Stimulated activated CD8-positive, alpha-beta memory T cell treated with anti-CD3 and anti-CD28 coated beads, Interleukin-4, amount 100 ng/mL, for 24 hours (primary cell): ENCODE data around the gene RIPOR2.
"Not testable (repeated sequence)": the region's sequence is repeated elsewhere in the genome, so short reads cannot be mapped to it uniquely, and the experiment has no call there.

Experiments used
- DNase-seq: peaks from one replicate; pipeline ENCODE4 v3.0.0-alpha.2; 2020; ENCODE audit warnings: low read depth

The RIPOR2 gene

DNA sequence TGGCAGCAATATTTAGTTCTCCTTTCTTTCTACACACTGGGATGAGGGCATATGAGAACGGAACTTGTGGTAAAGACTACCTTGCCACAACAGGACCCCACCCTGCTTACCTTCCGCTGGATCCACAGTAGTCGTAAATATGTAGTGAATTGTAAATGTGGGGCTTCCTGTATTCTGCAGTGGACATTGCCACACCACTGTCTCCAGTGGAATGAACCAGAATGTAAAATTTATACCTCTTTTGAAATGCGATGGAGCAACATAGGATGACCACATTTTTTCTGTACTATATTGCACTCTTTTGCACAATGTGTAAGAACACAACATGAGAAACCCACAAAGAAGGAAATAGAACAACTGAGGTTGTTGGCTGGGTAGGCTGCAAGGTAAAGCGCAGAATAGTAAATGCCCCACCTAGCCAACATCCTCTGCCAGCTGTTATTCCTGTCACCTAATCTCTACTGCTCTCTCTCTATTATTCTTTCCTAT is 16.1 kb upstream of the RIPOR2 start:
- no peak for DNase-seq

DNA sequence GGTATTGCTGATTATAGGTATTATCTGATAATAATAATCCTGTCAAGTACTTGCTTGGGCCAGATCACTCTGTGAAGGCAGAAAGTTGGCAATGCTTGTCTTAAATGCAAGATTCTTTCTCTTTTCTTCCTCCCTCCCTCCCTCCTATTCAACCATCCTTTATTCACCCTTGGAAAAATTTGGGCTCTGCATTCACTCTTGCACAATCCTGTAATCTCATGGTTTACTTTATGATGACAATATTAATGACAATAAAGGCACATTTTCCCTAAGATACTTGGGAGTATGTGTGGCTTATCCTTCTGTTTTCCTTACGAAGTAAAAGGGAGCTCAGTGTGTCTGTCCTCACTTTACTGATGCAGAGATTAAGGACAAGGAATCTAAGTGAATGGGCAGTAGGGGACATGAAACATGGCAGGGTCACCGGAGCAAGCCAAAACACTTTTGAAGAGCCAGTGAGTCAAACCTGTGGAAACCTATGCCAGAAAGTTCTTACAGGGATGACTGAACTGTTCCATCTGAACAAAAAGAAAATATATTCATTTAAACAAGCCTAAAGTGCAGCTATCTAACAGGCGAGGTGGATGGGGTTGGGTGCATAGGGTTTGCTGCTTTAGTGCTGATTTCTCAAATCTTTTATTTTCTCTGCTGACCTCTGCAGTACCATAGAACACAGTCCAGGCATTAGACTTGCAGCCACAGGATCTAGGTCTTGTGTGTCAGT is 14.6 kb upstream of the RIPOR2 start:
- DNase-seq, result no peak

GRCh38 chr6:24949020-24949569 is 13.3 kb upstream of the RIPOR2 start:
- DNase-seq, result no peak

GRCh38 chr6:24948261-24948660 is 12.5 kb upstream of the RIPOR2 start:
- DNase-seq, result not testable (repeated sequence)

GRCh38 chr6:24947636-24948035 is 11.9 kb upstream of the RIPOR2 start:
- DNase-seq, result no peak

DNA sequence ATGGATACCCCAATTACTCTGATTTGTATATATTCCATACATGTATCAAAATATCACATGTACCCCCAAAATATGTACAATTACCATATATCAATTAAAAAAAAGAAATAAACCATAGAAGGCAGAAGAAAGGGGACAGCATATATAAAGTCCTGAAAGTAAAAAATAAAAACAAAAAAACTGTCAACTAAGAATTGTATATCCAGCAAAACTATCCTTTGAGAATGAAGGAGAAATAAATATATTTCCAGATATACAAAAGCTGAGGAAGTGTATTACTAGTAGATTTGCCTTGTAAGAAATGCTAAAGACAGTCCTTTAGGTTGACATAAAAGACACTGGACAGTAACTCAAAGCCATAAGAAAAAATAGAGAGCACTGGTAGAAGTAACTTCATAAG is 9.3 kb upstream of the RIPOR2 start:
- DNase-seq, result no peak

DNA sequence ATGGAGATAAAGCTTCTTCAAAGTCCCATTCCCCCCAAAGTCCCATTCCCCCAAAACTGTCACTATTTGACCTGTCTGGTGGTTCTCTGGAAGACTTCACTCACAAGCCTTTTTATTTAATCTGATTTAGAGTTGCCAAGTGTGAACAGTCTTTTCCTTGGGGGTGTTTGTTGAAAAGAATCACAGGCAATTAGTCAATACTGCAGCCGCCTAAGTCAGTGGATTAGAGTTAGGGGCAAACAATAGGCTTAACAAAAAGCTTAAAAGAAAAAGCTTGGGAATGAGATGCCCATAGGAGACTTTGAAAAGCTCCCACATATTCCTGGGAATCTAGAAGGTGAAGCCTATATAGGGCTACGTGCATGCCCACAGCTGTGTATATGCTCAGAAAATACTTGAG is 8.0 kb upstream of the RIPOR2 start:
- no peak for DNase-seq

- no peak for DNase-seq
Measured at GRCh38 chr6:24940311-24940917, 4.7 kb upstream of the RIPOR2 start.

DNA sequence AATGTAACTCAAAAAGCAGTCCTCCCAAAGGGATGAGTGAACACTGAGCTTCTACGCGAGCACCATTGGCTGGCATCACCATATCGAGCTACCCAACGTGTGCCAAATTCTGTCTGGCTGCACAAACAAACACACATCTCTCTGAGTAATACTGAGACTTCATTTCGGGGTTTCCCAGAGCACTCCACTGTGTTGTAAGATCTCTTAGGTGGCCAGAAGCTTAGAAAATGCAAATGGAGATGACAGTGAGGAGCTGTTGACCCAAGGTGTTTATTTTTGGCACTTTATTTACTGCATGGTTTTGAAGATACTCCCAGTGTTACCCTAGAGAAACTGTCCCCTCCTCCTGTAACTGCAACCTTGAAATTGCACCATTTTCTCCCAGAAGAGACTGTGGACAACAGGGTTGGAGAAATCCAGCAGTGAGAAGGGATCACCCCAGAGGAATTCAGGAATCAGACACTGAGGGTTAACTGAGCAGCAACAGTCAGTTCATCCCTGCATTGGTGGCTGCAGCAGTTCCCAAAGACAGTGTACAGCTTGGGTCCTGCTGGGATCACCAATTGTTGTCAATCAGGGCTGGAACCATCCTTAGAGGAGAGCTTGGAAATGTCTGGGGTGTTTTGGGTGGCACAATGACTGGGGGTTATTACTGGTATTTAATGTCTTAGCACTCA is 1.0 kb upstream of the RIPOR2 start:
- no peak for DNase-seq

DNA sequence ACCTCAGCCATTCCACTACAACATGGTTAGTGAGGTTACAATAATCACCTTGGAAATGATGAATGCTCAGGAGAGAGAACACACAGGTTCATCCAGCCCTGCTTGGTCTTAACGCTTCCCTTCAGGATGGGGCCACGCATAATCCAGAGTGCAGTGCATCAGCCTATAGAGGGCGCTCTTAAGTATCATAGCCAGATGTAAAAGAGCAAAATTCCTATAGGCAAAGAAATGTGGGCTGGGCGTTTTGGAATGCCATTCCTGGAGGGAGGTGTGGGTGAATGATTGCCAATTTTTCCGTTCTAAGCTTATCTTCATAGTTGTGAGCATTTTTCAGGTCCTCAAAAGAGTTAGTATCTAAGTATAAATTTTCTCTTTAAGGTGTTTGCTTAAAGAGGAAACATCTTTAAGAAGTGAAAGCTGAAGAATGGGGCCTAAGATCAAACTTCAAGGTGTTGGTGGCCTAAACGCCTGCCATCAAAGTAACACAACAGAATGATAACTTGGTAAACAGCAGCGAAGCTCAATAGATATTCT is 1.8 kb downstream of the RIPOR2 start:
- DNase-seq, result no peak

DNA sequence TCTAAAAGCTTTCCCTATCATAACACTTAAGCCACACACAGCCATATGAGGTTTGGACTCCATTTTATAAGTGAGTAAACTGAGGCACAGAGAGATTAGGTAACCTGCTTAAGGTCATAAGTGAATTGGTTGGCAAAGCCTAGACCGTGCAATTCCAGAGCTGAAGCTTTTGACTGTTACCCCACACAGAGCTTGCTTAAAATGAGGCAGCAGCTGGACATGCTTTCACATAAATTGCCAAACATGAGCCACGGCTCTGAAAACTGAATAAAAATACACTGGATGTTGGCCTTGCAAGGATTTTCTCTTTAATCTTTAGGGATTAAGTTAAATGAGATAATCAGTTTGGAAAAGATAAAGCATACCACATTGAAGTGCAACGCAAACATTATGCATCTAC is 2.5 kb downstream of the RIPOR2 start:
- no peak for DNase-seq

DNA sequence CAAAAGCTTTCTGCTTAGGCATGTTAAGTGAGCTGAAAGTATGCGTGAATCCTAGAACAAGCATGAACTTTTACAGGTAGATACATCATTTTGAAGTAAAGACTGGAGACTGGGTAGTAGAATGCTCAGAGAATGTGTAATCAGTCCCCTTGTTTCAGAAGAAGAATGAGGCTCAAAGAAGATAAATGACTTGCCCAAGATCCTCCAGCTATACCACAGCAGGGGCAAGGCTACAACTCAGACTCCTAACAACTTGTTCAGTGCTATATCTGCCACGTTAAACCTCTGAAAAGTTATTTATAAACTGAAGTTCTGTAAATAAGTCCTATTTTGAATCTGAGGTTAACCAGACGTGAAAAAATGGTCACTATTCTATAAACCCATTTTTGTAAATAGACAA is 2.9 kb downstream of the RIPOR2 start:
- no peak for DNase-seq

DNA sequence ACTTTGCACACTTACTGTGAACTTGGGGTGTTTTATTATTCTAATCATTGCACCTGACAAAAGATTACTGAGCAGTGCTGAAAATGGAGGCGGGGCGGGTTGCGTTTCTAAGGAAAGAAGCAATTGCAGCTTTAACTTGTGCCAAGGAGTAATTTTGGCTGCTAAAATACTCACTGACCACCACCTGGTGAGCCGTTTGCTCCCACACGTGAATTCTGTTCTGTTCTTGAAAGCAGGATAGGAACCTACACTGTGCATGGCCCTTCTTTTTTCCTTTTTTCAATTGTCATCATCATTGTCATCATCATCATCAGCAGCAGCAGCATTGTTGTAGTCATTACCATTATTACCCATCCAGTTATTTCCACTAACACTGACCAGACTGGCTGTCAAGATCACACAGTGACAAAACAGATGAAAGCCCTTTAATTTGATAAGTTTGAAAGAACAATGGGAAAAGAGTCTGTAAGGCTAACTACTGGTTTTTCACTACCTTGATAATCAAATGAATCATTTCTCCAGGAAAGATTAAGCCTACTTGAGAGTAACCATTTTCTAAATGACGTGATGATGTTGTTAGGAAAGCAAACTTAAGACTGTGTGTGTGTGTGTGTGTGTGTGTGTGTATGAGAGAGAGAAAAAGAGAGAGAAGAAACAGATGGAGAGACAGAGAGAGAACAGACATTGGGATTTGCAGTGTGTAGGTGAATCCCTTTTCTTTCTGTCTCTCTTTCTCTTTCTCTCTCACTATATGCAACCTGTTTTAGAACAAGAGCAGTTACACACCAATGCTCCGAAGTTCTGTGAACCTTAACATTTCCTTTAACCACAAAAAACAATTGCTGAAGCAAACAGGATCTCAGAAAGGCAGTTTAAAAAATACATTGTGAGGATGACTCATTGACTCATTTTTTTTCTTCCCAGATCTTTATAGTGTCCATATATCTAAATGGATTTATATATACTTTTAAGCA is 3.8 kb downstream of the RIPOR2 start:
- DNase-seq, result no peak

DNA sequence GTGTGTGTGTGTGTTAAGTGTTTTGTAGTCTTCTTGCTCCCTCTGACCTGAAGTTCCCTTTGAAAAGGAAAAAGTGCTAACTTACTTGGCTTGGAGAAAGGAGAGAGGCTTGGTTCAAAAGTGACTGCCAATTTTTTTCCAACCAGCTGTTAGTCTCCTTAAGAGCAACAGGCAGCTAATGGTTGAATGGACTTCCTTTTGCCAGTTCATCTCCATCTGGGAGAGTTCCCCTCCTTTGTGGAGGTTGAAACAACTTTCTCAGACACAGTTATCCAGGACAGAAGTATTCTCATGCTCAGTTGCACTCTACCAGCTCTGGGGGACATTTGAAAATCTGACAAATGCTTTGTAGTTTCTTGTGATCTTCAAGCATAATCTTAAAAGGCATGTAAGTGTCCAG is 4.5 kb downstream of the RIPOR2 start:
- no peak for DNase-seq

DNA sequence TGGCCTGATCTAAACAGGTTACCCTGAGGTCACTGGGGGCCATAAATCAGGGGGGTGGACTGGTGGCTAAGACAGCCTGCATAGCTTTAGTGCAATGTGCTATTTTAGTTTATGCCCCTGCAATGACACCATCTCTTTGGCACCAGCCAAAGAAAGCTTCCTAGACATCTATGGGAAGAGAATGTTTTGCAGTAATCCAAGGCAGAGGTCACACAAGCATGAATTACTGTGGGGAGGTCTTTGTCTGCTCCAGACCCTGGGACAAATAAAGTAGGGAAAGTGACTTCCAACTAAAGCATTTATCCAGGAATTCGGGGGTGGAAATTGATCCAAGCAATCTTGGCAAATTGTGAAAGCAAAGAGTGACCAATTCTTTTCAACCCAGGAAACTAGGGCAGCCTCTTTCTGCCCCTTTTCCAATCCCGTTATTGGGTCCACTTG is 5.3 kb downstream of the RIPOR2 start:
- no peak for DNase-seq

GRCh38 chr6:24929242-24929641 is 6.5 kb downstream of the RIPOR2 start:
- no peak for DNase-seq

DNA sequence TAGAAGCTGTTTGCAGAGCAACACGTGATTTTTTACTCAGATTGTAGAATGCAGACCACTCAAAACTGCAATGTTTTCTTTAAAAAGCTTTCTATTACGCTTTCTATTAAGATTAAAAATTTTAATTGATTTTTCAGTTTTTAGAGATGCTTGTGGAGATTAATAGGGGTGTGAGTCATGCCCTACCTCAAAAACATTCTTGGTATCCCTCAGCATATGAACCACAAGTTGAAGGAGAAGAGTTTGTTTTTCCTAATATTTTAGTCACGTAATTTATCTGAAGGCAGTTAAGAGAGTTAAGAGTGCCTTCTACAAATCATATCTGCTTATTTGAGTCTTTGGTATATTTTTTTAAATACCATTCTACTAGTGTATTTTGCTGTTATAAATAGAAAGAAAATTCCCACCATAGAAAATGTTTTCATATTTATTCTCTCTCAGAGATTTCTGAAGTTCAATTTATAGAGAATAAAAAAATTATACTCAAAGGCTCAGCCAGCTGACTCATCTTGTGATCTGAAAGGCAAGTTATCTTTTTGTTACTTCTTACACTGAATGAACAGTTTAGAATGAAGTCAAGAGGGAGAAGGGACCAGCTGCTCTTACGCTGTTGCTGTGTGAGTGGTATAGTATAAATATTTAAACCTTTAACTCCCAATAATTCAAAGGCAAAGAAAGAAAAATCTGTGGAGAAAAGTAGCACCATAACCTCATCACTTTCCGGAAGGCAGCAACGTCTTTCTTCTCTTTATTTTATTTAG is 7.6 kb downstream of the RIPOR2 start:
- DNase-seq, result no peak

- no peak for DNase-seq
Measured at GRCh38 chr6:24927277-24927955, 8.3 kb downstream of the RIPOR2 start.

GRCh38 chr6:24926647-24927046 is 9.1 kb downstream of the RIPOR2 start:
- DNase-seq, result not testable (repeated sequence)

GRCh38 chr6:24926192-24926591 is 9.6 kb downstream of the RIPOR2 start:
- no peak for DNase-seq
